NCI-H345 treated with DMSO at 0.1 percent for 48 hours (cell line): Measurements from ENCODE around the gene SLC34A3.

Source experiments
- DNase-seq: peaks from one replicate; lab custom pipeline; 2025; ENCODE audit not compliant: unreplicated experiment; lab: John Stamatoyannopoulos, UW

SLC34A3 gene

GRCh38 chr9:137230705-137231371 is at the start of gene SLC34A3:
Gene SLC34A3 (plus strand): TSS chr9:137230901. CDS start chr9:137231703, 802 bp downstream.
- no peak for DNase-seq

GRCh38 chr9:137181680-137182079 is 49.0 kb upstream of the SLC34A3 start:
- DNase-seq = no peak

GRCh38 chr9:137182836-137183235 is 47.9 kb upstream of the SLC34A3 start:
- no peak for DNase-seq

DNA sequence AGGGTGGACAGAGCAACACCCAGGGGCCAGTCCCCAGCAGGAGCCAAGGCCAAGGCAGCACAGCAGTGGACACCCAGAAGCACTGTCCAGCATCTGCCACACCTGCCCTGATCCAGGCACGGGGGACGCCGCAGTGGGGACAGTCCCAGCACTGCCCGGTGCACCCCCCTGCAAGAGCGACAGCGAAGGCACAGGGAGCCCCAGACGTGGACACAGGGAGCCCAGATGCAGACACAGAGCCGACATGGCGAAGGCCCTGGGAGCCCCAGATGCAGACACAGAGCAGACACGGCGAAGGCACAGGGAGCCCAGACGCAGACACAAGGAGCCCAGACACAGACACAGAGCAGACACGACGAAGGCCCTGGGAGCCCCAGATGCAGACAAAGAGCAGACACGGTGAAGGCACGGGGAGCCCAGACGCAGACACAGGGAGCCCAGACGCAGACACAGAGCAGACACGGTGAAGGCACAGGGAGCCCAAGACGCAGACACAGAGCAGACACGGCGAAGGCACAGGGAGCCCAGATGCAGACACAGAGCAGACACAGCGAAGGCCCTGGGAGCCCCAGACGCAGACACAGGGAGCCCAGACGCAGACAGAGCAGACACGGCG is 46.6 kb upstream of the SLC34A3 start:
- no peak for DNase-seq

- DNase-seq = no peak
Observed at GRCh38 chr9:137184881-137185660, 45.6 kb upstream of the SLC34A3 start.

DNA sequence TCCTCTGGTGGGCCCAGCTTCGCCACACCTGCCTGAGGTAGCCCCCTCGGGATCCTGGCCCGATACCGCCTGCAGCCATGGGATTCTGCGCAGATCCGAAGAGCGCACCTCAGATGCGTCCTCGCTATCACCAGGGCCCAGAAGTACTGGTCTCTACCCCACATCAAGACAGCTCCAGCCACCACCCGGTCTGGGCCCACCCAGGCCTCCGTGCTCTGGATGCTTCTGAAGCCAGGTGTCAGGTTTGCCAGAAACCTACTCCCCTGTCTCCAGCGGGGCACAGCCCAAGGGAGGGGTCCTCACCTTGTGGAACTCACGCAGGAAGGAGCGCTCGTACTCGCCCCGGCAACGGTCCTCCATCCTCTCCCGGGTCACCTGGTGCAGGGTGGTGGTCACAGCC is 44.8 kb upstream of the SLC34A3 start:
- no peak for DNase-seq

DNA sequence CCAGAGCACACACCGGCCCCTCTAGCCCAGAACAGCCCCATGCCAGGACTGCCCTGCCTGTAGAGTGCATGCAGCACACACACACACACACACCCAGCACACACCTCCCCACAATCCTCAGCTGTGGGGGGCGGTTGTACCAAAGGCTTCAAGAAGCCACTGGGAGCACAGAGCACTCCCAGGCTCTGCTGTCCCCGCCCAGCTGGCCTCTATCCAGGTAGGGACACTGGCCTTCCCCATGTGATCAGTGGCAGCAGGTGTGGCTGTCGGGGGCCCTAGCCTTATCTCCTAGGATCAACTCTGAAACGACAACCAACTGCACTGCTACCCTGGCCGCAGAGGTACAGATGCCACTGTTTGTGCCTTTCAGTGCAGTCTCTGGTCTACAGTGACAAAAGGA is 44.3 kb upstream of the SLC34A3 start:
- DNase-seq = no peak

- no peak for DNase-seq
Observed at GRCh38 chr9:137187386-137187785, 43.3 kb upstream of the SLC34A3 start.

- no peak for DNase-seq
Observed at GRCh38 chr9:137188086-137188489, 42.6 kb upstream of the SLC34A3 start.

GRCh38 chr9:137188490-137189296 is 42.0 kb upstream of the SLC34A3 start, which contains the start of the genes ANAPC2 and SSNA1:
Gene ANAPC2 (minus strand): TSS chr9:137188560. CDS start chr9:137188532, 28 bp downstream.
Gene SSNA1 (plus strand): TSS chr9:137188676. CDS start chr9:137188727, 51 bp downstream.
- DNase-seq = peak; percentile 74

- no peak for DNase-seq
Observed at GRCh38 chr9:137189297-137190295, 41.1 kb upstream of the SLC34A3 start.

DNA sequence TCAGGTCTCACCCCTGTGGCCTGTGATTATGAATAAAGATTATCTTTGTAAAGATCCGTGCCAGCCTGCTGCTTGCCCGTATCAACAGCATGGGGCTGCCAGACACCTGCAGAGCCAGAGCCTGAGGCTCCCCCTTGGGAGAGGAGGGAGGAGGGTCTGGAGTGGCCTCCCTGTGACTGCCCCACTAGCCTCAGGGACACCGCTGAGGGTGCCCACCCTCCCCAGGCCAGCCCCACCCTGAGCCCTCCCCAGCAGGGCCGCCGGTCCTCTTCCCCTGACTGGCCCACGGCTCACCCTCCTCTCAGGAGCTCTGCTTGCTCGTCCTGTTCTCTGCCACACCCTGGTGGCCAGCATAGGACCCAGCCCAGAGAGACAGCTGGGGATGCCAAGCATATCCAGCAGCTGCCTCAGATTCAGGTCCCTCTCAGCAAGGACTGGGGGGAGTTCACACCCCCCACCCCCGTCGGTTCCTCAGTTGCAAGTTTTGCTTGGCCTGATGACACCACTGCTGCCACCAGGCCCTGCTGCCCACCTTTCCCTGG is 40.3 kb upstream of the SLC34A3 start:
- DNase-seq = no peak

DNA sequence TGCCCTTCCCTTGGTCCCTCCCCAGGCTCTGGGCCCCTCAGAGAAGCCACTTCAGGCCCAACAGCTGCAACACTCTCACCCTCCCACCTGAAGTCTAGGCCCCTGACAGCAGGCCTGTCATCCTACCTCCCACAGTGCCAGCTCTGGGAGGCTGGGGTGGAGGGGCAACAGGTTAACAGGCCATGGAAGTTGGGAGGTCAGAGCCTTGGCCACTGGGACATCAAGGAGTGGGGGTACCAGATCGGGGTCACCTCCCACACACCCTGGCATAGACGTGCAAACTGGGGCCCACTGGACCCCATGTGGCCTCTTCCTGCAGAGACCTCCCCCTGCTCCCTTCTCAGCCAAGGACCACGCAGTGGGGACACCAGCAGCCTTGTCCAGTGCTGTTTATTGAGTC is 39.5 kb upstream of the SLC34A3 start:
- DNase-seq = no peak

DNA sequence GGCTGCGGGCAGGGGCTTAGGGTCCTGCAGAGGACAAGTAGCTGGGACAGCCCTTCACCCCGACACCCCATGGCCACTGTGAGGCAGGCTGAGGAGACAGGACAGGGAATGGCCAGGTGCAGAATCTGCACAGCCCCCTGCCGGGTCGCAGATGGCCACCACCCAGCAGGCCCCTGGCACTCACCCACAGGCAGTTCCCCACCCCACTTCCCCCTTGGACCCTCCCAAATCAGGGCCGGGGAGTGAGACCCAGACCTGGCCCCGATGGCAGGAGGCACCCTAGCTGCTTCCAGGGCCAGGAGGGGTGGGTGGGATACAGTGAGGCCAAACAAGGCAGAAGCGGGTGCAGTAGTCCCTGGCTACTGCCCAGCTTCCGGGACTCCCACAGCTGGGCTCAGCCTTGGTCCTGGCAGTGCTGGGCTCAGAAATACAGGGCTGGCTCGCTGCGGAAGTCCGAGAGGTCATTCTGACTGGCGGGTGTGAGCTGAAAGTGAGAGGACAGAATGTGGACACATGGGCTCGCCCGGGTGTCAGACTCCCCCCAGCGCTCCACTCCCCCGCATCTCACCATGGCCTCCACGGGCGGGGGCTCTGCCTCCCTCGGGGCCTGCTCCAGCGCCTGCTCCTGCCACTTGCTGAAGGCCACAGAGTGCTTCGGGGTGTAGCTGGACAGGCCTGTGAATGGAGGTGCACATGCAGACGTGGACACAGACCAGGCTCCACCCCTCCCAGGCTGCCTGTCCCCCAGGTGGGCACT is 38.8 kb upstream of the SLC34A3 start:
- DNase-seq = no peak

GRCh38 chr9:137192448-137192780 is 38.3 kb upstream of the SLC34A3 start:
- DNase-seq = no peak

- no peak for DNase-seq
Observed at GRCh38 chr9:137192859-137193258, 37.8 kb upstream of the SLC34A3 start.

GRCh38 chr9:137193771-137194170 is 36.9 kb upstream of the SLC34A3 start:
- DNase-seq = no peak

GRCh38 chr9:137194388-137194787 is 36.3 kb upstream of the SLC34A3 start:
- DNase-seq = no peak

GRCh38 chr9:137194909-137195308 is 35.8 kb upstream of the SLC34A3 start:
- peak; percentile 39 for DNase-seq
